Ramos (cell line): Measurements from ENCODE around the gene MICAL2.

Source experiments
- in situ Hi-C: fragments of 300-500 bp; cut with MboI; formaldehyde crosslinking; loops from one replicate; pipeline ENCODE4 v1.14.3; 2022; ENCODE audit warnings: low sequenced_read_pairs; ENCODE audit not compliant: unreplicated experiment

MICAL2 gene

DNA sequence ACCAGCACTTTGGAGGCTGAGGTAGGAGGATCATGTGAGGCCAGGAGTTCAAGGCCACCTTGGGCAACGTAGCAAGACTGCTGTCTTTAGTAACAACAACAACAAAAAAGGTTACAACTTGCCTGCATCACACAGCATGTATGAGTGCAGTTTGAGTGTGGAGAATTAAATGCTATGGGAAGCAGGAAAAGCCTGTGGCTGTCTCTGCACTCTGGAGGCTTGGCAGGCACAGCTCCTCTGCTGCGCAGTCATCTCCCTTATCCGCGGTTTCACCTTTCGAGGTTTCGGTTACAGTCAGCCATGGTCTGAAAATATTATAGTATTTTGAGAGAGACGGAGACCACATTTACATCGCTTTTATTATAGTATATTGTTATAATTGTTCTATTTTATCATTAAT is 2.9 kb downstream of the MICAL2 start:
- in situ Hi-C loops: no loop called here

DNA sequence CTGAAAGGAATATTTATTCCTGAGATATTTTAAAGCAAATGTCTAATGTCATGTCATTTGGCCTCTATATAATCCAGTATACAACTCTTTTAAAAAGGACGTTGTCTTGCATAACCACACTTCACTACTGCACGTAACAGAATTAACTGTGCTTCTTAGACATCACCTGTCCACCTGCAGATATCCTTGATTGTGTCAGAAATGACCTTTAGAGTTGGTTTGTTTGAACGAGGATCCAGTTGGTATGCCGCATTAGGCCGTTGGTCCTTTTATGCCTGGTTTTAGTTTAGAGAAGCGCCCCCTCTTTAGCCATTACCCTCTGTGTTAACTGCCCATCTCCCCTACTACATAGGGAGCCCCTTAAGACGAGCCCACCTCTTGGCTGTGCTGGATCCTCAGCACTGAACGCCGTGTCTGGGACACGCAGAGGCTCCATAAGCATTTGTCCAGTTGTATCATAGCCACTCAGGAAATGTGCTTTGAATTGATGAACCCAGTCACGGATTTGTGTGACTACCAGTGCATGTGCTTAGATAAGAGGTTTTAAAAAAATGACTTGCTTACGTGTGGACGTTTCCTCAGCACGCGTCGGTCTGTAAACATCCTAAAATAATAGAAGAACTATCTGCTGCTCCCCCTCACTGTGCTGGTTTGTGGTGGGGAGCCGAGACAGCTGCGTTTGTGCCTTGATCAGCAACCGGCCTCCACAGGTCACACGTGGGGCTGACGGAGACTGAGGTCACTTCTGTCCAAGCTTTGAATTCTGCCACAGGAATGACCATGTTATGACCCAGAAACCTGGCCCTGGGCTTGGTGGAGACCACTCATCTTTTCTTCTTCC is 4.0 kb downstream of the MICAL2 start:
- in situ Hi-C loops: no loop called here

DNA sequence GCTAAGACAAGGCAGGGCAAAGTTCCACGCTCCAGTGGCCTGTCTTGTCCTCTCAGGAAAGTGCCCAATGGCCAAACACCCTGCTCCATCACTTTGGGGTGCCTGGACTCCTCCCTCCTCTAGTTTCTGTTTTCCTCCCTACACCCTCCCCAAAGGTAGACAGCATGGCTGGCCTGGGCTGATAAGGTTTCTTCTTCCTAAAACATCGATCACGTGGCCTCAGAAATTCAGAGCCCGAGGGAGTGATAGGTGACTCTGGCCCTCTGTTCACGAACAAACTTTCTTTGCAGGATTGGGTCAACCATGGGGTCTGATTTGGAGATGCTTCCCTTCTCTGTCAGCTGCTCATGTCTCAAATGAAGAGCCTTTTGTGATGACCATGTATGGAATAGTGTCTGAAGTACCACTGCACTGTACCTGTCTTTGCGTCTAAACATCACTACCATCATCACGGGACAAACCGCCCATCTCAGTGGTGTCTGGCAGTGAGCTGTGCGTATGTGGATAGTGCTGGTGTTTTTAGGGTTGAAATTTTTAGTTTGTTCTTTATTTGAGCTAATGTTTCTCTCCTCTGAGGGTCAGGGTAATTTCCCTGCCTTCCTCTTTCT is 6.1 kb downstream of the MICAL2 start:
- in situ Hi-C loops: no loop called here

DNA sequence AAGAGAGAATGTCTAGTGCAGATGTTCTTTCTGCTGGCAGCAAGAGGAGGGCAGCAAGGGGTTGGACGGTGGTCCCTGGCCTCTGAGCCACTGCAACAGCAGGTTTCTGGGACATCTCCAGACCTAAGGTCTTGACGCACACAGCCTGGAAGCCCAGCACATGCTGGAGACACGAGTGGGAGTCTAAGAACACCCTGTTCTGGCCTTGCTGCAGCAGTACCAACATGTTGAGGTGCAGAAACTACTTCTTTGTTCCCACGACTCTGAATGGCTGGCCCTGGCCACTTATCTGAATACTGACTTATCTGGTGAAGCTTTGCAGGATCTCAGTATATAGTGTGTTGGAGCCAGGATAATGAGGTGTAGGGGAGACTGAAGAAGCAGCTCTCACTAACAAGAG is 6.8 kb downstream of the MICAL2 start:
- in situ Hi-C loops: no loop called here

DNA sequence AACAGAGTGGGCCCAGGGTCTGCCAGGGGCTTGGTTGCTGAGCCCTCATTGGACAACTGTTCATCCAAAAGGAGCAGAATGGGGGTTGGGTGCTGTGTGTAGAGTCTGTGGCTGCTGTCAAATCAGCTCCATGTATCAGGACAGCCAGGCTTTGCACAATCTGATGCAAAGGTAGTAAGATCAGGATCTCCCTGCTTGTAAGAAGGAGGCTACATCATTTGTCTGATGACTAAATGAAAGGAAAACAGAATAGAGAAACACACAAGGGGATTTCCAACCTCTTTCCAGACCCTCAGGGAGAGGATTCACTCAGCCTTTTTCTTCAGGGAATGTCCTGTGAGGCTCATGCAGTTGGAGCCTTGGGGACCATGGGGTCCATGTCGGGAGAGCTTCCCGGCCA is 7.2 kb downstream of the MICAL2 start:
- in situ Hi-C loops: no loop called here

DNA sequence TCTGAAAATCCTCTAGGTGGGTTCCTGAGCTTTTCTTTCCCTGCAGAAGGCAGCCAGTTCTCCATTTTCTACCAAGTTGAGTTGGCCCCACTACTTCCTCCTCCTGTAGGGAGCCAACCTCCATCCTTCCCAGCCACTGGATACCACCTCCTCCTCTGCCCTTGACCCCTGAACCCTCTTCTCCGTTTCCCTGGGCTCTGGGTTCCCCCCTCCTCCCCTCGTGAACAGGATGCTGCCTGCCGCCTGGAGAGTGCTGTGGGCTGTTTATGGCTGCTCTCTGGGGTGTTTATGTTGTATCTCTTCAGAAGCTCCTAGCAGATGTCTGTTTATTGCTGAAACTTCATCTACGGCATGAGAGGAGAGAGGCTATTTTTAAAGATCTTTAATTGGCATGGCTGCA is 8.6 kb downstream of the MICAL2 start:
- in situ Hi-C loops: no loop called here

DNA sequence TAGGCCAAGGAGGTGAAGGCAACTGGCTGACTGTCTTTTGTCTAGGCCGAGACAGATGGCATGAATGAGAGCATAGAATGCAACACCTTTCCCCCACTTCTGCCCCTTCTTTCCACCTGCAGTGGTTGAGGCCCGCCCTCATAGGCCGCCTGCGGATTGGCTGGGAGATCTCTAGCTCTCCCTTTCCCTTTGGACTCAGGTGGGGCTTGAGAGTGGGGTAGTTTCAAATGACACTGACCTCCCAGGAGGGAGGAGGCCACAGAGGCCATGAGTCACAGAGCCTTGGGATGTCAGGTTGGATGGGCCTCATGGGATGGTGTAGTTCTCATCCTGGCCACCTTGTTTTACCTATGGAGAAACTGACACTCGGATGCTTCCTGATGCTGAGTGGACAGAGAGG is 9.1 kb downstream of the MICAL2 start:
- in situ Hi-C loops: no loop called here

DNA sequence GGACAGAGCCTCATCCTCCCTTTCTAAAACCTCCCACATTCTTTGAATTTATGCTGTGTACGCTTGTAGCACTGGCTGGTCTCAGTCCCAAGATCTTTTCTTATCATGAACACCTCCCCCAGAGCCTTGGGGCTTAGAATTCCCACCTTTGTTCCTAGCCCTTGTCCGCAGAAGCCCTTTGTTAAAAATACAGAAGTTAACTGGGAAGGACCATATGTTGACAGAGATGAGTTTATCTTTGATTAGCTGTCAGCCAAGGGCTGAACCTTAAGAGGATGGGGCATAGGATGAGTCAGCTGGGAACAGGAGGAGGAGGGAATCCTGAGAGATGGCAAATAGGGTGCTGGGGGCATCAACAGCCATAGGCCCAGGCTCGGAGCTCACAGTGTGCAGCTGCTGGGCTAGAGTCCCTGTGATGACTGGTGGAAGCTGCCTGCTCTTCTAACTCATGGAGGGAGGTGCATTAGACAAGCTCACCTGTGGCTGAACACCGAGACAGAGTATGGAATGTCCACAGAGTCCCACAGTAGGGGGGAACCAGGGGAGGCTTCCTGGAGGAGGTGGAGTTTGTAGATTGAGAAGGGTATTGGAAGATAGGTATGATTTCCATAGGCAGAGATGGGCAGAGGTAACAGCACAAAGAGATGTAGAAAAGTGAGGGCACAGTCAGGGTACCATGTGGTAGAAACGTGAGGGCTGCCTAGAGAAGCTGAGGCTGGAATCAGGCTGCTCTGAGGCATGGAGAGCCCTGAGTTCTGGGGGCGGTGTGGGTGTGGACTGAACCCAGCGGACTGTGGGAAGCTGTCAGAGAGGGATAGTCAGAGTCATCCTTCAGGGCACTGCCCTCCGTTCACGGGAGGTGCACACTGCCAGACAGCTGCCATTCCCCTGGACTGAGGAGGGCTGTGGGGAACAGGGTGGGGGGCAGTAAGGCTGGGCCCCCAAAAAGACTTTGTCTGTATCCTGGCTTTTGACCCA is 9.9 kb downstream of the MICAL2 start:
- in situ Hi-C loops: no loop called here

DNA sequence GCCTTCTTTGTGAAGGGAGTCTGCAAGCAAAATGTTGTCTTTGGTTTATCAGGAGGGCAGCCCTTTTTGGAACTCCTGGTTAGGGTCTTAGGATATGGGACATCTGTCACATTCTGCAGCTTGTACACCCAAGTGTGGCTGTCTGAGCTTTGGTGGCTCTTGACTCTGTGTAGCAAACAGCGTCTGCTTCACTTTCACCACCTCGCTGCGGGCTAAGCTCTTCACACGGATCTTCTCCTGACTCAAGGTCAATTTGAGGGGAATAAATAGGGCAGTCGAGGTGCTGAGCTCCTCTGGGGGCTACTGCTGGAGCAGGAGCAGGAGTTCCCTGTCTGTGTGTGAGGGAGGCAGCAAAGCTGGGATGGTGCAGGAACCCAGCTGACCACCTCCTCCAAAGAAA is 10.6 kb downstream of the MICAL2 start:
- in situ Hi-C loops: no loop called here

DNA sequence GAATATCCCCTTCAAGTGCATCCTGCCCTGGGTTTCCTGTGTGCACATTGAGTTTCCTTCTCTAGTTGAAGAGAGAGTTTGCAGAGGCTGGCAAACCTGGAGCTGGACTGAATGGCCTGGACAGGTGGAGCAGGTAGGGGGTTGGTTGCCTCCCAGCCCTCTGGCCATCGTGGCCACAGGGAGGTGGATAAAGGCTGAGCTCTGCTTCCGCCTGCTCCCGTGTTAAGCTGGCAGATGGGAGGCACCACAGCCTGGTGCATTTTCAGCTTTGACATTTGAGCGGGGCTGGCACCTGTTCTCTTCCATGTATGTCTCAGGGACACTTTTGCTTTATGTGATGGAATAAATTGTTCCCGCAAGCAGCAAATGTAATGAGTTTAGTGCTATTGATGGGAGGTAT is 11.1 kb downstream of the MICAL2 start:
- in situ Hi-C loops: no loop called here

DNA sequence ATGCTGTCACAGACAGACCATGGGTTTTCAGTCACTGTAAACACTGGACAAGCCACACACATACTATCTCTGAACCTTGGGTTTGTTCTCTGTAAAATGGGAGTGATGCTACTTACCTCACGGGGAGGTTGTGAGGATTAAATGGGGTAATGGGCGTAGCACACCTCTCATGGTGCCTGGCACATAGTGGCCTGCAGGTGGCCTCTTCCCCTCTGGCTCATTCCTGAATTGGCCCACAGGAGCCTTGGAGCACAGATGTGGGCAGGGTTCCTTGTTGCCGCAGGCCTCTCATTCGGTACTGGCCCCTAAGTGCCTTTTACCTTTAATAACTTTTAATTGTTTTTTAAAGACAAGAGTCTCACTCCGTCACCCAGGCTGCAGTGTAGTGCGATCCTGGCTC is 11.7 kb downstream of the MICAL2 start:
- in situ Hi-C loops: no loop called here

DNA sequence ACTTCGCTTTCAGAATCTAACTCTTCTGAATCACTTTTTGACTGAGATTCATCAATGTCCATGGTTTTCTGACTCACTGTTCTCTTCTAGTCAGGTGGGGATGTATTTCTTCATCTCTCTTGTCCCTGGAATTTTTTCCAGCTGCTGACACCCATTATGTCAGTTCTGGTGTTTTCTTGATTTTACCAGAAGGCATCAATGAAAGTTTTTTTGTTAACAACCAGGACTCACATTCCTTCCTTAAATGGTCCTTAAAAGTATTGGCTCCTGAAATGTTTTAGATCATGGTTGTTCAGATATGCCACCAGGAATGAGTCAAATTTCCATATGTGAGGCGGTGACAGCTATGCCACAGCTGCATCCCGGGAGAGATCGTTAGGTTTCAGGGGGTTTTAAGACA is 12.9 kb downstream of the MICAL2 start:
- in situ Hi-C loops: no loop called here

DNA sequence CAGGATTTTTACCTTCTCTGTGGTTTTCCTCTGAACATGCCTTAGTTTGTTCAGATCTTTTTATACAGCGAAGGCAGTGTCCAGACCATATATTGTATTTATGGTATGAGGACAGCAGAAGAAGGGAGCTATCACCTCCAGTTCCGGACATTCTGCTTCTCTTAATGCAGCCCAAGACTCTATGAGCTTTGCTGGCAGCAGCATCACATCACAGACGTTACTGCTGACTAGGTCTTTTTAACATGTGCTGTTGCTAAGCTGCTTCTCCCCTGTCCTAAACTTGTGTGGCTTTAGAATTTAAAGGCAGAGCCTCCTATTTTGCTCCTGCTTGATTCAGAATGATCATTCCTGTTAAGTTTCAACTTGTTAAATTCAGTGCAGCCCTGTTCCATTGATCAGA is 13.4 kb downstream of the MICAL2 start:
- in situ Hi-C loops: no loop called here

DNA sequence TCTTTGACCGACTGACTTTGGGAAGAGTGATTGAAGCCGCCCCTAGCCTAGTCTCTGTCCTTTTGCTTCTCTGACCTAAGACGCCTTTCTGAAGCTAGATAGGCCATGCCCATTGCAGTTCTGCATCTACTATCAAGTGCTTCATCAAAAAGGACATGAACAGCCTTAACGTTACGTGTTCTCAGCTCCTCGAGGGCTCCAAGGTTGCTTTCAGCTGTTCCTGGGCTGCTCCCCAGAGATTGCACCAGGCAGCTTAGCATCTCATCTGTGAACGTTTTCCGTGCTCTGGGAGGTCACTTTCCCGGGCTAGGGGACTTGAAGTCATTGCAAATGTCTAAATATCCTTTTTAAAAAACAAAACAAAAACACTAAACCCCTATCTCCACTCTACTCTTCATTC is 13.9 kb downstream of the MICAL2 start:
- in situ Hi-C loops: no loop called here

DNA sequence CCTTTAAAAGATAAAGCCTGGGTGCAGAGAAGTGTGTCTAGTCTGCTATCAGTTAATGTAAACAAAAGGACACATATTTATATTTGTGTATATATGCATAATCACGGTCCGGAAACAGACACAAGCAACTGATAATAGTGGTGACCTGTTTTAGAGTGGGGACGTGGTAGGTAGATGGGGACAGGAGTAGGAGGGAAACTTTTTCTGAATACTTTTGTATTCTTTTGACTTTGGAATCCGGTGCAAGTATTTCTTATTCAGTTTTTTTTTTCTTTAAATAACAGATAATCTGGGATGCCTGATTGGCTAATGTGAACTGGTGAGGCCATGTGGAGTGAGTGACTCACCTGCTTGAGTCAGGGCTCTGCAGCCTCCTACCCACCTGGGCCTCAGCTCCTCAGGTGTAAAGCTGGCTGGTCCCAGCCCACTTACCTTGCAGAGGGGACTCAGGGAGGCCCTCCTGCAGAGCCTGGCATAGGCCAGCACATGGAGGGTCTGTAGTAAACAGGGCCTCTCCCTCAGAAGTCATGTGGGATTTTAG is 15.3 kb downstream of the MICAL2 start:
- in situ Hi-C loops: no loop called here

DNA sequence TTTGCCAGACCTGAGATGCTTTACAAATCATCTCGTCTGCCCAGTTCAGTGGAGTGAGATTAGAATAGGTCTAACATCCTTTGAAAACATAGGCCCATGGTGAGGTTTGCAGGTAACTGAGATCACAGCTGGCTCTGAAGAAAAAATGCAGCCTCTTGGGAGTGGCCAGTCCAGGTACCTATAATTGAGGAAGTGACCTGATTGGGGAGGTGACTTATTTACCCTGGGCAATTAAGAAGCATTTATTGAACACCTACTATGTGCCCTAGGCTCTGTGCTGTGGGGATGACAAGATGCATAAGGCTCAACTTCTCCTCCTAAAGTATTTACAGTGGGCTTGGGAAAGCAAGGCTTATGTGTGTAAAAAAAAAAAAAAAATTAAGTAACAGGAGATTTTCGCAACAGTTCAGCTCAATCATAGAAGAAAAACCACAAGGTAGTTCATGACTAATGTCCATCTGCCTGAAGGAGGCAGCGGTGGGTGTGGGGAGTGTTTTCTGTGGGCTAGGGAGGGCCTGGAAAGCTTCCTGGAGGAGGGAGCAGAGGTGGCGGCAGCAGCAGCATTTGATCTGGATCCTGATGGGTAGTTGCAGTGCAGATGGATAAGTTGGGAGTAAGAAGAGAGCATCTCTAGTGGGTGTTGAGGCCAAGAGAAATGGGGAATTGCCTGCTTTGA is 16.1 kb downstream of the MICAL2 start:
- in situ Hi-C loops: no loop called here

DNA sequence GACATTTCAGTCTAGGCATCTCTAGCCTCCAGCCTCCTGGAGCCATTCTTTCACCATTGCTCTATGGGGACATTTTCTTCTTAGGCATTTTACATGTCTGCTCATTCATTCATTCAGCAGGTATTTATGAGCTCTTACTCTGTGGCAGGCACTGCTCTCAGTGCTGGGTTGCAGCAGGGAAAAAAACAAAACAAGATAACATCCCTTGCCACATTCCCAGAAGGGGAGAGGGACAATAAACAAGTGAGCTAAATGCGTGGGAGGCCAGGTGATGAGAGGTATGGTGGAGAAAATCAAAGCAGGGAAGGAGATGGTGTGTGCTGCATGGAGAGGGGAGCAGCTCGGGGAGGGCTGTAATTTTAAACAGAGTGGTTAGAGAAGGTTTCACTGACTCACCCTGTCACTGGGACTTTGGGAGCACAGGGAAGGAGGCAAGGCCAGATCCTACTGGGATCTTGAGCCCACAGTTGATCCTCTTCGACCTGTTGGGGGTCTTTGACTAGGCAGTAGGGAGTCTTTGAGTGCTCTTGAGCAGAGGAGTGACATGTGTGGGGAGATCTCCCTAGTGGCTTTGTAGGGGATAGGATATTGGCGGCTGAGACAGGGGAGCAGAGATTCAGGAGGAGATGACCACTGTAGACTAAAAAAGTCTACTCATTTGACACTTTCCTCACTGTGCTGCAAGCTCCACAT is 17.0 kb downstream of the MICAL2 start:
- in situ Hi-C loops: no loop called here

DNA sequence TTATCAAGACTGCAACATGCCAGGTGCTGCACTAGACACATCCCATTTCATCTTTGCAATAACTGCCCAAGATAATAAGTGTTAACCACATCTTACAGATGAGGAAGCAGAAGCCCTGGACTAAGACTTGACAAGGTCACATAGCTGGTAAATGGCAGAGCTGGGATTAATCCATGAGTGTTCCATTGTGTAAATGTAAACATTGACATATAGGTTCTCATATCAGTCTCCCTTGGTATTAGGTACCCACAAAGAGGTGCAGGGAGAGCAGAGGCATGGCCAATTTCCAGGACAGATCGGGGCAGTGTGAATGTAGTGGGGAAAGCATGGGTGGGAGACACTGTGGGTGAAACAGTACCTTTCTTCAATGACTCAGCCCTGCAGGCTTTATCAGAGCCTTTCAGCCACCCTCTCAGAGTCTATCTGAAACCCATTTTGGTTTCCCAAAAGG is 17.9 kb downstream of the MICAL2 start:
- in situ Hi-C loops: no loop called here

DNA sequence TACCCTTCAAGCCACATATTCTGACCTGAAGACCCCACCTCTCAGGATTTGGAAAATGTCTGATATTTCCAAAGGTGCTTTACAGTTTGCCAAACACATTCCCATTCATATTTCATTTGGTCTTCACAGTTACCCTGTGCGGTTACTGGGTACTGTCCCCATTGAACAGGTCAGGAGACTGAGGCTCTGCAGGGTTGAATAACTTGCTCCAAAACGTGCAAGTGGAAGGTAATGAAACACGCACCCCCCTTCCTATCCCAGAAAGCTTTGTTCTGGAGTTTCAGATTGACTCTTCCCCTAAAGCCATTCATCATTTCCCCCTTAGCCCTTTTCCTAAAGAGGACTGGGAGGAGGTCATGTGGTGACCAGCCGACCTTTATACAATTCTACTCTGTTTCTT is 18.8 kb downstream of the MICAL2 start:
- in situ Hi-C loops: no loop called here
